Esophagus squamous epithelium (tissue), 4 donors: ENCODE data around the gene KRTAP5-11.

Experiments used
- CTCF ChIP-seq, 6 experiments: fragments of 450-650 bp in 4 of 6; fragments of 200-600 bp in 2 of 6; sonication (generic) in 2 of 6; IDR thresholded peaks; one replicate each; pipeline ENCODE4 v1.5.1; 2016 to 2019; ENCODE audit warnings: antibody characterized with exemption in 6 of 6, mild to moderate bottlenecking in 4 of 6, moderate library complexity in 4 of 6
- POLR2A ChIP-seq, 4 donors: fragments of 450-650 bp; IDR thresholded peaks; one replicate each; pipeline ENCODE4 v1.6.1; 2017; ENCODE audit warnings: antibody characterized with exemption in 4 of 4, mild to moderate bottlenecking in 4 of 4, moderate library complexity in 3 of 4

GRCh38 chr11:71548716-71549151, 33.9 kb downstream of the KRTAP5-11 start:
- no peak for TF ChIP-seq CTCF (IDR thresholded peaks at IDR 0.05)
- TF ChIP-seq POLR2A (IDR thresholded peaks at IDR 0.05) = no peak
